H1 (cell line): ENCODE results near the gene MROH2A. TPM values are rescaled to one million over a fixed set of nuclear protein-coding genes. Genes with fewer than 3 reads are reported as not detected.

Source experiments
- BACH1 ChIP-seq: IDR thresholded peaks from 2 replicates; pipeline ENCODE4 v1.6.1; 2012; ENCODE audit warnings: low read length, improper control_type of control experiment
- KDM4A ChIP-seq: IDR thresholded peaks from one replicate; pipeline ENCODE4 v1.7.1; 2012; ENCODE audit warnings: low read depth, mild to moderate bottlenecking, moderate library complexity, low read length, inconsistent platforms; ENCODE audit not compliant: severe bottlenecking
- MAX ChIP-seq: IDR thresholded peaks from 2 replicates; pipeline ENCODE4 v1.6.1; 2012; ENCODE audit warnings: inconsistent platforms
- USF2 ChIP-seq: IDR thresholded peaks from 2 replicates; pipeline ENCODE4 v1.6.1; 2011; ENCODE audit warnings: low read length, improper control_type of control experiment
- polyA plus RNA-seq, 7 experiments: library from polyadenylated mRNA; depleted of rRNA in 3 of 7; stranded (reverse) in 5 of 7; unstranded in 2 of 7; fragments of >200 nt in 5 of 7; fragments of 200-250 nt in 2 of 7; gene quantifications; 1 replicate in 5 of 7; 2 replicates in 1 of 7; 4 replicates in 1 of 7; pipeline versions ENCODE4 v1.2.1 to v1.2.3, GENCODE V29; 2011 to 2013; ENCODE audit warnings: missing spikeins in 2 of 7, mixed read lengths in 2 of 7
- total RNA-seq: library from RNA; stranded (reverse); fragmentation: NEBNext Ultra II Directional; extraction: Animal tissue kit (Norgen Biotek cat#: 25700); gene quantifications from 2 replicates; pipeline ENCODE4 v1.2.1, GENCODE V29; 2021

MROH2A gene
- total and polyA plus RNA-seq, 2 of the 8 experiments (the other 6 are each of a cell fraction or from before 2014, with no cell fraction given): not detected

- TF ChIP-seq USF2 (no peak), MAX (no peak), KDM4A (no peak), BACH1 (no peak)
Observed at GRCh38 chr2:233844836-233845235, 66.7 kb downstream of the MROH2A start (continued).
